BLaER1 treated with 17β-estradiol and CSF1 and Interleukin-3, amounts not matched to agents 10 nM and 100 nM (cell line): ENCODE results near the gene DOCK11.

Experiments used
- H3K27ac ChIP-seq, 11 experiments: shearing (Covaris generic); formaldehyde crosslinking; 2 replicates each; pipeline ENCODE4 v1.8.1; 2022
- H3K27me3 ChIP-seq, 11 experiments: shearing (Covaris generic); formaldehyde crosslinking; 2 replicates each; pipeline ENCODE4 v1.8.1; 2022
- H3K36me3 ChIP-seq, 11 experiments: shearing (Covaris generic); formaldehyde crosslinking; 2 replicates each; pipeline ENCODE4 v1.8.1; 2022
- H3K4me1 ChIP-seq, 10 experiments: shearing (Covaris generic); formaldehyde crosslinking; 2 replicates each; pipeline ENCODE4 v1.8.1; 2022
- H3K4me2 ChIP-seq, 11 experiments: shearing (Covaris generic); formaldehyde crosslinking; 2 replicates each; pipeline ENCODE4 v1.8.1; 2022
- H3K4me3 ChIP-seq, 10 experiments: shearing (Covaris generic); formaldehyde crosslinking; 2 replicates each; pipeline ENCODE4 v1.8.1; 2022
- H3K9ac ChIP-seq, 11 experiments: shearing (Covaris generic); formaldehyde crosslinking; 2 replicates each; pipeline ENCODE4 v1.8.1; 2022
- H3K9me3 ChIP-seq, 11 experiments: shearing (Covaris generic); formaldehyde crosslinking; replicated peaks in 1 of 11; 2 replicates each; pipeline ENCODE4 v1.8.1; 2022
- H4K20me1 ChIP-seq, 11 experiments: shearing (Covaris generic); formaldehyde crosslinking; 2 replicates each; pipeline ENCODE4 v1.8.1; 2022
- Cebpa-rat ChIP-seq, 11 experiments: shearing (Covaris generic); IDR thresholded peaks; 2 replicates each; pipeline ENCODE4 v1.8.1; 2022

The DOCK11 gene

GRCh38 chrX:118506805-118507480 is 11.3 kb downstream of the DOCK11 start:
- Histone ChIP-seq H3K9ac (no peak overlapping the region; a peak in 2 of 22 replicates), H3K27me3 (no peaks in the 10 kb centered on the region), H3K4me3 (no peak overlapping the region), H3K36me3 (peaks cover 0 to 20% (median 10%) of the 10 kb centered on the region in 11 experiments; a peak in 9 of 22 replicates), H3K9me3 (peaks cover 0 to 11% (median 0%) of the 10 kb centered on the region in 11 experiments; a peak in 4 of 22 replicates), H3K27ac (peak overlapping the region in 4 of 11 experiments; percentile 3 to 44 (median 24); a peak in 6 of 22 replicates), H3K4me1 (peaks cover 57 to 99% (median 75%) of the 10 kb centered on the region in 10 experiments), H4K20me1 (peaks cover 0 to 66% (median 16%) of the 10 kb centered on the region in 11 experiments; a peak in 10 of 22 replicates), H3K4me2 (peak overlapping the region; percentile 6 to 75 (median 48); a peak in 21 of 22 replicates)
- TF ChIP-seq Cebpa-rat (IDR thresholded peaks at IDR 0.05): no peak

GRCh38 chrX:118507766-118508165 is 12.2 kb downstream of the DOCK11 start:
- H3K27me3 ChIP-seq: no peaks in the 10 kb centered on the region
- peak overlapping the region in 1 of 11 experiments; percentile 15; a peak in 1 of 22 replicates for H3K27ac ChIP-seq
- peaks cover 56 to 99% (median 72%) of the 10 kb centered on the region in 10 experiments for H3K4me1 ChIP-seq
- TF ChIP-seq Cebpa-rat (IDR thresholded peaks at IDR 0.05): no peak
- H3K4me2 ChIP-seq: peak overlapping the region in 10 of 11 experiments; percentile 7 to 75 (median 46); a peak in 14 of 22 replicates
- no peak overlapping the region for H3K9ac ChIP-seq
- H3K36me3 ChIP-seq: peaks cover 0 to 21% (median 10%) of the 10 kb centered on the region in 11 experiments; a peak in 11 of 22 replicates
- peaks cover 0 to 13% (median 0%) of the 10 kb centered on the region in 11 experiments; a peak in 5 of 22 replicates for H3K9me3 ChIP-seq
- H3K4me3 ChIP-seq: no peak overlapping the region
- H4K20me1 ChIP-seq: peaks cover 0 to 74% (median 16%) of the 10 kb centered on the region in 11 experiments; a peak in 10 of 22 replicates

DNA sequence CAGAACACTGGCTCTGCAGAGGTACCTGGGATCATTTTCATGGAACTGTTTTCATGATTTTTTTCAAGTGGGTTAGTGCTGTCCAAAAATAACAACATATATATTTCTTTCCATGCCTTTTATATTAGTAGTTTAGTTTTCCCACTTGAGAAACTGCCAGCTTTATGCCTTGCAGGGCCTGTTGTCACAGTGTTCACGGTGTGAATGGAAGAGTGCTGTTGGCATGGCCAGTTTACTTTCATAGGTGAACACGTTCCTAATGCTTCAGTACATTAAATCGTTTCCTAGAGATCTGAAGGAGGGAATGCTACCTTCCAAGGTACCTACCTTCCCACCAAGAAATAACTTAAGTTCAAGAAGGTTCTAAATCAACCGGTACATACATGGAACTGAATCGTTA is 12.6 kb downstream of the DOCK11 start:
- H3K36me3 ChIP-seq: peaks cover 0 to 26% (median 12%) of the 10 kb centered on the region in 11 experiments; a peak in 13 of 22 replicates
- TF ChIP-seq Cebpa-rat (IDR thresholded peaks at IDR 0.05): no peak
- H3K9ac ChIP-seq: no peak overlapping the region
- no peaks in the 10 kb centered on the region for H3K27me3 ChIP-seq
- H4K20me1 ChIP-seq: peaks cover 0 to 79% (median 16%) of the 10 kb centered on the region in 11 experiments; a peak in 10 of 22 replicates
- H3K9me3 ChIP-seq: peaks cover 0 to 18% (median 4%) of the 10 kb centered on the region in 11 experiments; a peak in 6 of 22 replicates
- peak overlapping the region in 5 of 11 experiments; percentile 24 to 55 (median 48); a peak in 5 of 22 replicates for H3K4me2 ChIP-seq
- no peak overlapping the region for H3K4me3 ChIP-seq
- peak overlapping the region in 2 of 11 experiments; percentile 15 to 18; a peak in 1 of 22 replicates for H3K27ac ChIP-seq
- H3K4me1 ChIP-seq: peaks cover 51 to 98% (median 67%) of the 10 kb centered on the region in 10 experiments

- Histone ChIP-seq H3K4me3 (no peak overlapping the region), H4K20me1 (peaks cover 0 to 83% (median 16%) of the 10 kb centered on the region in 11 experiments; a peak in 10 of 22 replicates), H3K36me3 (peaks cover under 1 to 30% (median 14%) of the 10 kb centered on the region in 11 experiments; a peak in 16 of 22 replicates), H3K27me3 (no peaks in the 10 kb centered on the region), H3K9ac (no peak overlapping the region), H3K27ac (peak overlapping the region in 2 of 11 experiments; percentile 15 to 18; a peak in 1 of 22 replicates), H3K4me2 (no peak overlapping the region), H3K4me1 (peaks cover 47 to 94% (median 63%) of the 10 kb centered on the region in 10 experiments), H3K9me3 (peaks cover 0 to 22% (median 7%) of the 10 kb centered on the region in 11 experiments; a peak in 12 of 22 replicates)
- TF ChIP-seq Cebpa-rat (IDR thresholded peaks at IDR 0.05): no peak
Measured at GRCh38 chrX:118508635-118509034, 13.0 kb downstream of the DOCK11 start.

DNA sequence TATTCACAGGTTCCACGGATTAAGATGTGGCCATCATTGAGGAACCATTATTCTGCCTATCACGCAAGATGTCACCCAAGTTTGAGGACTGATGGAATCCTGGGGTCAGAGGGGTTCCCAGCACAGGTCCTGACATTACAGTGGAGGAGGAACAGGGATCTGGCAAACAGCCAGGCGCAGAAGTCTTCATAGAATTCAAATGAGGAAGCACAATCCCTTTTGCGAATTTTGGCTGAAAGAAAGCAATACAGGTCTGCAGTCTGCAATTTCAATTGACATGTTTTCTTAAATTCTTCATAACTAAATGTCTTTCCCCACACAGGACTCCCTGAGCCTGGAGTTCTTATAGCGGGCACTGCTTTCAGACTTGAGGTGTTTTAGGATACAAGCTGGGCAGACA is 14.5 kb downstream of the DOCK11 start:
- peaks cover 8 to 36% (median 21%) of the 10 kb centered on the region in 11 experiments for H3K9me3 ChIP-seq
- H4K20me1 ChIP-seq: peaks cover 0 to 97% (median 16%) of the 10 kb centered on the region in 11 experiments; a peak in 10 of 22 replicates
- peak overlapping the region in 10 of 11 experiments; percentile 4 to 48 (median 21); a peak in 13 of 22 replicates for H3K4me2 ChIP-seq
- H3K4me1 ChIP-seq: peaks cover 40 to 79% (median 52%) of the 10 kb centered on the region in 10 experiments
- H3K27ac ChIP-seq: no peak overlapping the region
- H3K9ac ChIP-seq: no peak overlapping the region
- H3K27me3 ChIP-seq: no peaks in the 10 kb centered on the region
- TF ChIP-seq Cebpa-rat (IDR thresholded peaks at IDR 0.05): no peak
- no peak overlapping the region for H3K4me3 ChIP-seq
- peaks cover 14 to 41% (median 28%) of the 10 kb centered on the region in 11 experiments for H3K36me3 ChIP-seq

- peaks cover 20 to 53% (median 27%) of the 10 kb centered on the region in 10 experiments for H3K4me1 ChIP-seq
Measured at GRCh38 chrX:118513120-118513898, 17.7 kb downstream of the DOCK11 start.

GRCh38 chrX:118519411-118520215 is 24.0 kb downstream of the DOCK11 start:
- no peak overlapping the region for H3K4me3 ChIP-seq
- no peak for TF ChIP-seq Cebpa-rat (IDR thresholded peaks at IDR 0.05)
- H4K20me1 ChIP-seq: peaks cover 0 to 93% (median 34%) of the 10 kb centered on the region in 11 experiments; a peak in 12 of 22 replicates
- H3K27ac ChIP-seq: no peak overlapping the region
- peaks cover 4 to 10% (median 5%) of the 10 kb centered on the region in 11 experiments; a peak in 21 of 22 replicates for H3K36me3 ChIP-seq
- peaks cover 0 to 62% (median 14%) of the 10 kb centered on the region in 10 experiments; a peak in 14 of 20 replicates for H3K4me1 ChIP-seq
- H3K27me3 ChIP-seq: no peaks in the 10 kb centered on the region
- H3K9ac ChIP-seq: no peak overlapping the region
- H3K4me2 ChIP-seq: peak overlapping the region in 5 of 11 experiments; percentile 18 to 63 (median 30); a peak in 9 of 22 replicates
- peaks cover 3 to 7% (median 5%) of the 10 kb centered on the region in 11 experiments for H3K9me3 ChIP-seq

More at GRCh38 chrX:118513120-118513898, 17.7 kb downstream of the DOCK11 start:
- no peak for TF ChIP-seq Cebpa-rat (IDR thresholded peaks at IDR 0.05)
- H3K27me3 ChIP-seq: no peaks in the 10 kb centered on the region
- no peak overlapping the region for H3K27ac ChIP-seq
- peak overlapping the region in 2 of 11 experiments; percentile 24 to 51; a peak in 3 of 22 replicates for H3K4me2 ChIP-seq
- H3K9ac ChIP-seq: no peak overlapping the region
- peaks cover 0 to 92% (median 16%) of the 10 kb centered on the region in 11 experiments; a peak in 12 of 22 replicates for H4K20me1 ChIP-seq
- peaks cover 15 to 42% (median 28%) of the 10 kb centered on the region in 11 experiments for H3K36me3 ChIP-seq
- H3K9me3 ChIP-seq: peaks cover 10 to 36% (median 21%) of the 10 kb centered on the region in 11 experiments
- no peak overlapping the region for H3K4me3 ChIP-seq
